ENCODE measurements around the gene CAPN2. TPM values are rescaled to one million over a fixed set of nuclear protein-coding genes. Genes with fewer than 3 reads are reported as not detected.
"Not testable (repeated sequence)": the region's sequence is repeated elsewhere in the genome, so short reads cannot be mapped to it uniquely, and the experiment has no call there.

CAPN2 gene
- total RNA-seq, 1 donor from 2014 or later: 151 TPM

DNA sequence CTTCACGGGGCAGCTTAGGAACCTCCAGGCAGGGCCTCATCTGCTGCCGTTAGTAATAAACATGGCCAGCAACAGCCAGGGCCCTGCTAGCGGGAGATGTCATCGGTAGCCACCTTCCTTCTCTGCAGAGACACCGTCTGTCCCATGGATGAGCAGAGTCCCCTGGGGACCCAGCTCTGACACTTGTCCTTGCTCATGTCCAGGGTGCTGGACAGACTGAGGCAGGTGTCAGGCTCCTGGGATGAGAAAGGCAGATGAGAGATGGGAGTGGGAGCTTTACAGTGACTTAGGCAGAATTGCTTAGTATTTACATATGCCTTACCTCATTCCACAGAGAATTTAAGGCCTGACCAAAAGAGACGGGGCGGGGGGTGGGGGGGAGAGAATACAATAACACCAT, 25.0 kb downstream of the CAPN2 start:
- DNase-seq (ENCODE audit: low spot score in 2 of 2, unreplicated experiment in 2 of 2): no peak
- Mint-ChIP-seq H3K4me1 (peaks cover 62% of the 10 kb centered on the region), H3K36me3 (peaks cover 5% of the 10 kb centered on the region), H3K27ac (peak overlapping the region; percentile 87), H3K4me3 (no peak overlapping the region), H3K9me3 (no peaks in the 10 kb centered on the region), H3K27me3 (ENCODE audit: low read depth) (no peaks in the 10 kb centered on the region)
- TF ChIP-seq CTCF (IDR thresholded peaks at IDR 0.05; ENCODE audit: unreplicated experiment): no peak

DNA sequence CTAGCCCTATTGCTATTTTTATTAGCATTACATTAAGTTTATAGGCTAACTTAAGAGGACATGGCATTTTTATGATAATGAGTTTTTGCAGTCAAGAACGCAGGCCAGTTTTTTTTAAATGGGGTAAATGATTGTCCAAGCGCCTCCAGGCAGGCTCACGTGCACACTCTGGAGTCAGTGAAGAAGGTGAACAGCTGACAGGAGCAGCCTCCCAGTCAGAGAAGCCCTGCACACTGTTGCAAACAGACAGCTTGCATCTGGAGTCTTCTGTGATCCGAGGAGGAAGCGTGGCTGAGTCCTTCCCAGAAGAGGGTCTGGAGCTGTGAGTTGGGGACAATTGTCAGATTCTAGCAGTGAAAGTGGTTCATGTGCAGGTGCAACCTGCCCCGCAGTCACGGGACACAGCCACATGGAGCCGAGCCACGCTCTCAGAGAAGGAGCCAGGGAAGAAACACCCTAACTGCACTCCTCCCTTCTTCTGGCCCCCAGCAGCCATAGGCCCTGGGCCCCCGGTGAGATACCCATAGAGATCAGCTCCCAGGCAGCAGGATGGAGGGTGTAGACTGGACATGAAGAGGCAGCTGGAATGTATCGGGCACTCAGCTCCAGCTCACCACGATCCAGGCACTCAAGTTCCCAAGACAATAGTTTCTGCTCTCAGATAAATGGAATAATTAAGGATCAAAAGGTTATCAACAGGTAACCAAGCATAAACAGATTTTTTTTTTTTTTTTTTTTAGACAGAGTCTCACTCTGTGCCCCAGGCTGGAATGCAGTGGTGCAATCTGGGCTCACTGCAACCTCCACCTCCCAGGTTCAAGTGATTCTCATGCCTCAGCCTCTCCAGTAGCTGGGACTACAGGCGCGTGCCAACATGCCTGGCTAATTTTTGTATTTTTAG, 26.4 kb downstream of the CAPN2 start:
- peaks cover 13% of the 10 kb centered on the region for H3K36me3 Mint-ChIP-seq
- H3K4me1 Mint-ChIP-seq: peaks cover 48% of the 10 kb centered on the region
- no peaks in the 10 kb centered on the region for H3K27me3 Mint-ChIP-seq (ENCODE audit: low read depth)
- peak overlapping the region; percentile 96 for H3K27ac Mint-ChIP-seq
- no peak for TF ChIP-seq CTCF (IDR thresholded peaks at IDR 0.05; ENCODE audit: unreplicated experiment)
- no peak for DNase-seq (ENCODE audit: low spot score in 2 of 2, unreplicated experiment in 2 of 2)
- no peak overlapping the region for H3K4me3 Mint-ChIP-seq
- no peaks in the 10 kb centered on the region for H3K9me3 Mint-ChIP-seq

- no peaks in the 10 kb centered on the region for H3K27me3 Mint-ChIP-seq (ENCODE audit: low read depth)
- no peak for TF ChIP-seq CTCF (IDR thresholded peaks at IDR 0.05; ENCODE audit: unreplicated experiment)
- H3K36me3 Mint-ChIP-seq: peaks cover 13% of the 10 kb centered on the region
- H3K4me3 Mint-ChIP-seq: no peak overlapping the region
- no peaks in the 10 kb centered on the region for H3K9me3 Mint-ChIP-seq
- DNase-seq (ENCODE audit: low spot score in 2 of 2, unreplicated experiment in 2 of 2): no peak
- H3K4me1 Mint-ChIP-seq: peaks cover 41% of the 10 kb centered on the region
- H3K27ac Mint-ChIP-seq: peak overlapping the region; percentile 96
Measured at GRCh38 chr1:223739366-223740037, 27.2 kb downstream of the CAPN2 start.

DNA sequence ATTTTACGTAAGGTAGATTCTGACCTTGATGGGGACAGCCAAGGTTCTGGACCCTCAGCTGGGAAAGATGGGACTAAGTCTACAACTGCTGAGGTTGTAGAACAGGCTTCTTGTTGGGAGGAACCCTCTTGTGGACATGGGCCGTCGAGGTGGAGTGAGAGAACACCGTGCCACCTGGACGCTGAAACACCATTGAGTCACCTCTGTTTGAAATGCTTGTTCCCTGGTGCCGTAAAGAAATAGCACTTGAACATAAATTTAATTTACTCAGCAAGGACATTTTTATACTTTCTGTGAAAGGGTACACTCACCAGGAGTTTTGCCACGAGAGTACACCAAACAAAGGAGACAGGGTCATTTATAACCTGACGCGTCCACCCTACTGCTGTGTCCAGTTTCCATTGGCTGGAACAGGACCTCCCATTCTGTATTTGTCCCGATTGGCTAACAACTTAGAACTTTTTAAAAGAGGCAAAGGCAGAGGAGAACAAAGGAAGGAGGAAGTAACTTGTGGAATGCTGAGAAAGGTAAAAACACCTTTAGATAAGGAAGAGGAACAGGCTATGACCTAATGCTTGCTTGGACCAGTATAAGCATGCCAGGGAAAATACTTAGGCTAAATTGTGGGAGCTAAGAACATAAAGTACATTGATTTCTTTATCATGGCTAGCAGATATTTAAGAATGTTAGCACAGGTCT, 27.8 kb downstream of the CAPN2 start:
- not testable (repeated sequence) for H3K4me3 Mint-ChIP-seq; H3K9me3 Mint-ChIP-seq; DNase-seq (ENCODE audit: low spot score in 2 of 2, unreplicated experiment in 2 of 2); H3K27me3 Mint-ChIP-seq (ENCODE audit: low read depth)
- H3K36me3 Mint-ChIP-seq: peaks cover 13% of the 10 kb centered on the region
- peak overlapping the region; percentile 96 for H3K27ac Mint-ChIP-seq
- H3K4me1 Mint-ChIP-seq: peaks cover 38% of the 10 kb centered on the region

GRCh38 chr1:223741861-223742260, 29.5 kb downstream of the CAPN2 start:
- Mint-ChIP-seq H3K4me3 (no peak overlapping the region), H3K4me1 (peaks cover 36% of the 10 kb centered on the region), H3K27me3 (ENCODE audit: low read depth) (no peaks in the 10 kb centered on the region), H3K27ac (peak overlapping the region; percentile 64), H3K9me3 (no peaks in the 10 kb centered on the region), H3K36me3 (peaks cover 12% of the 10 kb centered on the region)
- TF ChIP-seq CTCF (IDR thresholded peaks at IDR 0.05; ENCODE audit: unreplicated experiment): no peak
- DNase-seq (ENCODE audit: low spot score in 2 of 2, unreplicated experiment in 2 of 2): no peak

All from mesothelial cell of epicardium (in vitro differentiated cells).